Osteoblast (primary cell): Measurements from ENCODE around the gene CHST11. TPM values are rescaled to one million over a fixed set of nuclear protein-coding genes. Genes with fewer than 3 reads are reported as not detected.

ENCODE experiments used
- DNase-seq: peaks from one replicate; pipeline ENCODE4 v3.0.0; 2011; ENCODE audit warnings: low spot score, mixed read lengths; ENCODE audit not compliant: insufficient read length; ENCODE audit errors: missing footprints
- H2AFZ ChIP-seq: 2 replicates; pipeline ENCODE4 v1.6.0; 2011; ENCODE audit warnings: mild to moderate bottlenecking, low read length
- H3K27ac ChIP-seq: 2 replicates; pipeline ENCODE4 v1.5.1; 2011; ENCODE audit warnings: mild to moderate bottlenecking, low read depth, low read length, moderate library complexity
- H3K27me3 ChIP-seq: 2 replicates; pipeline ENCODE4 v1.6.0; 2012; ENCODE audit warnings: mild to moderate bottlenecking, control low read depth, inconsistent platforms, low read length, moderate library complexity; ENCODE audit not compliant: insufficient read depth
- H3K36me3 ChIP-seq: 2 replicates; pipeline ENCODE4 v1.5.1; 2011; ENCODE audit warnings: mild to moderate bottlenecking, low read length, control low read depth, moderate library complexity; ENCODE audit not compliant: insufficient read depth
- H3K4me1 ChIP-seq: 2 replicates; pipeline ENCODE4 v1.5.1; 2011; ENCODE audit warnings: mild to moderate bottlenecking, low read length, control low read depth, moderate library complexity; ENCODE audit not compliant: insufficient read depth
- H3K4me2 ChIP-seq: 2 replicates; pipeline ENCODE4 v1.6.0; 2011; ENCODE audit warnings: mild to moderate bottlenecking, low read length; ENCODE audit not compliant: insufficient read depth
- H3K4me3 ChIP-seq: fragments of 200-600 bp; sonication (generic); 3 replicates; pipeline ENCODE4 v1.5.1; 2012; ENCODE audit warnings: mild to moderate bottlenecking, low read length, inconsistent platforms; ENCODE audit not compliant: insufficient read depth
- H3K79me2 ChIP-seq: 2 replicates; pipeline ENCODE4 v1.6.0; 2012; ENCODE audit warnings: mild to moderate bottlenecking, low read length, control low read depth, inconsistent platforms; ENCODE audit not compliant: insufficient read depth
- H3K9me3 ChIP-seq: 2 replicates; pipeline ENCODE4 v1.5.1; 2011; ENCODE audit warnings: low read depth, low read length, control low read depth
- H4K20me1 ChIP-seq: 2 replicates; pipeline ENCODE4 v1.6.0; 2012; ENCODE audit warnings: mild to moderate bottlenecking, low read length, control low read depth; ENCODE audit not compliant: insufficient read depth
- total RNA-seq: library from RNA; depleted of rRNA; stranded (reverse); fragments of >200 nt; gene quantifications from 2 replicates; pipeline ENCODE4 v1.2.3, GENCODE V29; 2012
- TF ChIP-seq, protein P1 (sequence below): IDR thresholded peaks from 2 replicates; pipeline ENCODE4 v1.5.1; 2011; ENCODE audit warnings: mild to moderate bottlenecking, low read depth, low read length, moderate library complexity; ENCODE audit errors: extremely low read depth

CHST11 gene
- total RNA-seq, 1 donor, result 24.6 TPM

DNA sequence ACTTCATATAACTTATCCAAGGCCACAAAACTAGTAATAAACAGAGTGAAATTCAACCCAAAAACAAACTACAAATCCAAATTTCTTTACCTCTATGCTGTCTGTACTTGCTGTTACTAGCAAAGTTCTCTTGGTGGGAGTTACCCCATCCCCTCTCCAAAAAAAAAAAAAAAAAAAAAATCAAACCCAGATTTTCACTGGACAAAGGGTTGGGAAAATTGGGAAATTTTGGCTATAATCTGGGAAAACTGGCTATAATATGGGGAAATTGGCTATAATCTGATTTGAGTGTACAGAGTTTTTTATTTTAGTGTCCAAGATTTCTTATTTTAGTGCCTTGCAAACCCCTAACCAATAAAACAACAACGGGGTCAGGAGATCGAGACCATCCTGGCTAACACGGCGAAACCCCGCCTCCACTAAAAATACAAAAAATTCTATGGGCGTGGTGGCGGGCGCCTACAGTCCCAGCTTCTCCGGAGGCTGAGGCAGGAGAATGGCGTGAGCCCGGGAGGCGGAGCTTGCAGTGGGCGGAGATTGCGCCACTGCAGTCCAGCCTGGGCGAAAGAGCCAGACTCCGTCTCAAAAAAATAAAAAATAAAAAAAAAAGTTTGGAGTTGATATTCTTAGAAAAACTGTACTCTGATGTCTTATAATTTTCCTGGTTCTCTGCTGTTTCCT, 148.4 kb downstream of the CHST11 start:
- Histone ChIP-seq H4K20me1 (no peaks in the 10 kb centered on the region), H3K79me2 (peaks cover 14% of the 10 kb centered on the region), H3K36me3 (no peaks in the 10 kb centered on the region), H3K4me3 (peak overlapping the region; percentile 49), H2AFZ (peak overlapping the region; percentile 84), H3K4me1 (peaks cover 47% of the 10 kb centered on the region), H3K9me3 (no peaks in the 10 kb centered on the region), H3K27ac (peak overlapping the region; percentile 96), H3K4me2 (peak overlapping the region; percentile 81), H3K27me3 (no peaks in the 10 kb centered on the region)
- no peak for DNase-seq
- TF ChIP-seq, protein P1, sequence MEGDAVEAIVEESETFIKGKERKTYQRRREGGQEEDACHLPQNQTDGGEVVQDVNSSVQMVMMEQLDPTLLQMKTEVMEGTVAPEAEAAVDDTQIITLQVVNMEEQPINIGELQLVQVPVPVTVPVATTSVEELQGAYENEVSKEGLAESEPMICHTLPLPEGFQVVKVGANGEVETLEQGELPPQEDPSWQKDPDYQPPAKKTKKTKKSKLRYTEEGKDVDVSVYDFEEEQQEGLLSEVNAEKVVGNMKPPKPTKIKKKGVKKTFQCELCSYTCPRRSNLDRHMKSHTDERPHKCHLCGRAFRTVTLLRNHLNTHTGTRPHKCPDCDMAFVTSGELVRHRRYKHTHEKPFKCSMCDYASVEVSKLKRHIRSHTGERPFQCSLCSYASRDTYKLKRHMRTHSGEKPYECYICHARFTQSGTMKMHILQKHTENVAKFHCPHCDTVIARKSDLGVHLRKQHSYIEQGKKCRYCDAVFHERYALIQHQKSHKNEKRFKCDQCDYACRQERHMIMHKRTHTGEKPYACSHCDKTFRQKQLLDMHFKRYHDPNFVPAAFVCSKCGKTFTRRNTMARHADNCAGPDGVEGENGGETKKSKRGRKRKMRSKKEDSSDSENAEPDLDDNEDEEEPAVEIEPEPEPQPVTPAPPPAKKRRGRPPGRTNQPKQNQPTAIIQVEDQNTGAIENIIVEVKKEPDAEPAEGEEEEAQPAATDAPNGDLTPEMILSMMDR, result no peak

DNA sequence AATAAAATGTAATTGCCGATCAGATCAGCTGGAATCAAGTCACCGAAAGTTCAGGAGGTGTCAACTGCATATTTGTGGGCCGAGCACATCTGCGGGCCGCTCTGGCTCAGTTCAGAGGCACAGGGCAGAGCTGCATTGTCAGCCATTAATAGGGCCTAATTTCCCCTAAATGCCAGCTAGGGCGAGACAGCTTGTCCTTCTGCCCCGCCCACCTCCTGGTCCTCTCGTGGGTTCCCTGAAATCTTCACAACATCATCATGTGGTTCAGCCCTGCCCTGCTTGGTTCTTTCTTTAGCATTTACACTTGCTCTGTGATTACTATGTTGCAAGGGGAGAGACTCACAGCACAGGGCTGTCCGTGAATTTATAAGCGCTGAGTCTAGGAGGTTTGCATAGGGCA, 148.9 kb downstream of the CHST11 start:
- TF ChIP-seq, protein P1, result no peak
- peak overlapping the region; percentile 84 for H2AFZ ChIP-seq

DNA sequence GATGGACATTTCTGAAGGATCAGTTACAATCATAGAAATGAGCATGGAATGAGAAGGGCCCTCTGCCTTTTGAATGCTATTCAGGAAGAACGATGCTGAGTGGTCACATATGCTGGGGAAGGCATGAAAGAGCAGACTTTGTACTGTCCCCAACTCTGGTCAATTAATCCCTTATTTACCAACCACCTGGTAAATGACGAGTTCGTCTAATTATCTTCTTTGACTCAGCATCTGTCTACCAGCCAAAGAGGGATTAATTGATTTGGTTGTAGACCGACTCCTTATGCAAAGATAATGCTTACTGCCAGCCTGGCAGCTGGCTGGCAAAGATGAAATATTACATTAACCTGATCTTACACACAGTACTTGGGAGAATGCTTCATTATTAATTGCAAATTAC, 152.2 kb downstream of the CHST11 start:
- H3K4me1 ChIP-seq, result peaks cover 24% of the 10 kb centered on the region
- no peak overlapping the region for H3K4me2 ChIP-seq
- no peak overlapping the region for H3K4me3 ChIP-seq
- H3K9me3 ChIP-seq, result no peaks in the 10 kb centered on the region
- no peak overlapping the region for H2AFZ ChIP-seq
- peaks cover 13% of the 10 kb centered on the region for H3K79me2 ChIP-seq
- no peaks in the 10 kb centered on the region for H4K20me1 ChIP-seq
- H3K36me3 ChIP-seq, result no peaks in the 10 kb centered on the region
- H3K27ac ChIP-seq, result no peak overlapping the region
- DNase-seq, result no peak
- no peaks in the 10 kb centered on the region for H3K27me3 ChIP-seq
- TF ChIP-seq, protein P1, result no peak

More for the DNA sequence above, 148.9 kb downstream of the CHST11 start:
- H3K4me3 ChIP-seq, result peak overlapping the region; percentile 49
- H3K36me3 ChIP-seq, result no peaks in the 10 kb centered on the region
- DNase-seq, result no peak
- peak overlapping the region; percentile 80 for H3K27ac ChIP-seq
- no peaks in the 10 kb centered on the region for H3K27me3 ChIP-seq
- H4K20me1 ChIP-seq, result no peaks in the 10 kb centered on the region
- peak overlapping the region; percentile 81 for H3K4me2 ChIP-seq
- H3K4me1 ChIP-seq, result peaks cover 47% of the 10 kb centered on the region
- H3K9me3 ChIP-seq, result no peaks in the 10 kb centered on the region
- H3K79me2 ChIP-seq, result peaks cover 13% of the 10 kb centered on the region

DNA sequence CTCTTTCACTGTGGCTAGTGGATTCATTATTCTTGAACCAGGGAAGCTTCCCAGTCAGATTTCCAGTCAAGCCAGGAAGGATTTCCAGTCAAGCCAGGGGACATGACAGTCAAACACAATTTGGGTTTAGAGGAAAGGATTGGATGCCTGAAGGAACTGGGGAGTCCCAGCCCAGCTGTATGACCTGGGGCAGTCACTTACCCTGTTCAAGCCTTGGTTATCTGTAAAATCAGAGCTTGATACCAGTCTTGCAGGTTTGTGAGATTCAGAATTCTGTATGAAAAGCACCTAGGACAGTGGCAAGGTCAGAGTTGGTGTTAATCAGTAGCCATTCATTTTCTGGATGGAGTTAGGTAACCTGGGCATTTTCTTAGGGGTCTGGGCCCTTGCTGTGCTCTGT, 152.7 kb downstream of the CHST11 start:
- Histone ChIP-seq H3K79me2 (peaks cover 13% of the 10 kb centered on the region), H3K27ac (no peak overlapping the region), H3K4me1 (peaks cover 20% of the 10 kb centered on the region), H3K4me3 (no peak overlapping the region), H3K4me2 (no peak overlapping the region), H4K20me1 (no peaks in the 10 kb centered on the region), H3K27me3 (no peaks in the 10 kb centered on the region), H3K36me3 (no peaks in the 10 kb centered on the region), H2AFZ (no peak overlapping the region), H3K9me3 (no peaks in the 10 kb centered on the region)
- no peak for DNase-seq
- TF ChIP-seq, protein P1, result no peak
